ENCODE data around the gene MZT1. TPM values are rescaled to one million over a fixed set of nuclear protein-coding genes. Genes with fewer than 3 reads are reported as not detected.

MZT1 gene
- total RNA-seq, 1 donor from 2014 or later: 80.3 TPM

- H3K4me1 ChIP-seq: no peaks in the 10 kb centered on the region
- H3K27ac ChIP-seq: no peak overlapping the region
- H3K36me3 ChIP-seq: peaks cover 44% of the 10 kb centered on the region
- no peak overlapping the region for H3K4me3 ChIP-seq
- no peak overlapping the region for H3K4me2 ChIP-seq
- H3F3A ChIP-seq (ENCODE audit: low read depth): no peaks in the 10 kb centered on the region
- peaks cover 13% of the 10 kb centered on the region for H4K20me1 ChIP-seq (ENCODE audit: low read depth)
- H3K9ac ChIP-seq: no peak overlapping the region
- Mint-ChIP-seq H3K27ac (no peak overlapping the region), H3K4me1 (no peaks in the 10 kb centered on the region), H3K27me3 (ENCODE audit: insufficient read depth, low read depth) (peaks cover 2% of the 10 kb centered on the region), H3K36me3 (peaks cover 22% of the 10 kb centered on the region), H3K9me3 (no peaks in the 10 kb centered on the region), H3K4me3 (no peak overlapping the region)
- no peaks in the 10 kb centered on the region for H3K27me3 ChIP-seq
- H3K9me3 ChIP-seq (ENCODE audit: low read depth): no peaks in the 10 kb centered on the region
- TF ChIP-seq CTCF (IDR thresholded peaks at IDR 0.05): no peak
- TF ChIP-seq EZH2 (IDR thresholded peaks at IDR 0.05): no peak
- no peak for TF ChIP-seq EZH2phosphoT487 (IDR thresholded peaks at IDR 0.05)
- no peak overlapping the region for H2AFZ ChIP-seq (replicated peaks)
- peaks cover 25% of the 10 kb centered on the region for H3K79me2 ChIP-seq (ENCODE audit: low read depth)
- DNase-seq (ENCODE audit: low spot score): no peak
Measured at GRCh38 chr13:72745260-72745659, 17.8 kb upstream of the MZT1 start.

GRCh38 chr13:72740015-72740414, 12.6 kb upstream of the MZT1 start:
- no peaks in the 10 kb centered on the region for H3K27me3 ChIP-seq
- TF ChIP-seq EZH2 (IDR thresholded peaks at IDR 0.05): no peak
- no peak for TF ChIP-seq EZH2phosphoT487 (IDR thresholded peaks at IDR 0.05)
- peaks cover 28% of the 10 kb centered on the region for H3K79me2 ChIP-seq (ENCODE audit: low read depth)
- peaks cover 42% of the 10 kb centered on the region for H3K36me3 ChIP-seq
- Mint-ChIP-seq H3K9me3 (no peaks in the 10 kb centered on the region), H3K4me3 (no peak overlapping the region), H3K27me3 (ENCODE audit: insufficient read depth, low read depth) (peaks cover 2% of the 10 kb centered on the region), H3K27ac (no peak overlapping the region), H3K4me1 (peaks cover 2% of the 10 kb centered on the region), H3K36me3 (peaks cover 19% of the 10 kb centered on the region)
- DNase-seq (ENCODE audit: low spot score): no peak
- peaks cover 12% of the 10 kb centered on the region for H4K20me1 ChIP-seq (ENCODE audit: low read depth)
- no peak overlapping the region for H2AFZ ChIP-seq (replicated peaks)
- no peaks in the 10 kb centered on the region for H3F3A ChIP-seq (ENCODE audit: low read depth)
- H3K4me2 ChIP-seq: no peak overlapping the region
- H3K4me1 ChIP-seq: no peaks in the 10 kb centered on the region
- H3K4me3 ChIP-seq: no peak overlapping the region
- no peak overlapping the region for H3K27ac ChIP-seq
- no peak overlapping the region for H3K9ac ChIP-seq
- H3K9me3 ChIP-seq (ENCODE audit: low read depth): no peaks in the 10 kb centered on the region

GRCh38 chr13:72737033-72737432, 9.6 kb upstream of the MZT1 start:
- no peaks in the 10 kb centered on the region for H3K27me3 ChIP-seq
- H4K20me1 ChIP-seq (ENCODE audit: low read depth): peaks cover 10% of the 10 kb centered on the region
- Mint-ChIP-seq H3K4me1 (peaks cover 2% of the 10 kb centered on the region), H3K9me3 (no peaks in the 10 kb centered on the region), H3K27ac (no peak overlapping the region), H3K36me3 (peaks cover 21% of the 10 kb centered on the region), H3K4me3 (no peak overlapping the region), H3K27me3 (ENCODE audit: insufficient read depth, low read depth) (no peaks in the 10 kb centered on the region)
- no peak overlapping the region for H3K4me3 ChIP-seq
- no peak overlapping the region for H2AFZ ChIP-seq (replicated peaks)
- DNase-seq (ENCODE audit: low spot score): no peak
- H3K4me2 ChIP-seq: no peak overlapping the region
- peaks cover 36% of the 10 kb centered on the region for H3K36me3 ChIP-seq
- H3K79me2 ChIP-seq (ENCODE audit: low read depth): peaks cover 36% of the 10 kb centered on the region
- no peaks in the 10 kb centered on the region for H3K4me1 ChIP-seq
- no peaks in the 10 kb centered on the region for H3K9me3 ChIP-seq (ENCODE audit: low read depth)
- H3K27ac ChIP-seq: no peak overlapping the region
- TF ChIP-seq EZH2 (IDR thresholded peaks at IDR 0.05): no peak
- TF ChIP-seq EZH2phosphoT487 (IDR thresholded peaks at IDR 0.05): no peak
- no peak for TF ChIP-seq CTCF (IDR thresholded peaks at IDR 0.05)
- H3K9ac ChIP-seq: no peak overlapping the region
- H3F3A ChIP-seq (ENCODE audit: low read depth): no peaks in the 10 kb centered on the region

- Histone ChIP-seq H3K4me3 (peak overlapping the region; percentile 67), H3K27ac (no peak overlapping the region), H3K79me2 (ENCODE audit: low read depth) (peaks cover 91% of the 10 kb centered on the region), H4K20me1 (ENCODE audit: low read depth) (peaks cover 8% of the 10 kb centered on the region), H3K9ac (peak overlapping the region; percentile 38), H3F3A (ENCODE audit: low read depth) (no peaks in the 10 kb centered on the region), H3K36me3 (peaks cover 10% of the 10 kb centered on the region), H3K4me2 (peak overlapping the region; percentile 88), H3K27me3 (no peaks in the 10 kb centered on the region), H2AFZ (replicated peaks) (peak overlapping the region; percentile 79), H3K4me1 (peaks cover 21% of the 10 kb centered on the region), H3K9me3 (ENCODE audit: low read depth) (no peaks in the 10 kb centered on the region)
- Mint-ChIP-seq H3K4me3 (peak overlapping the region; percentile 99), H3K27ac (peak overlapping the region; percentile 90), H3K27me3 (ENCODE audit: insufficient read depth, low read depth) (peaks cover 3% of the 10 kb centered on the region), H3K4me1 (peaks cover 22% of the 10 kb centered on the region), H3K36me3 (peaks cover 33% of the 10 kb centered on the region), H3K9me3 (peaks cover 14% of the 10 kb centered on the region)
- no peak for DNase-seq (ENCODE audit: low spot score)
- no peak for TF ChIP-seq EZH2phosphoT487 (IDR thresholded peaks at IDR 0.05)
- no peak for TF ChIP-seq CTCF (IDR thresholded peaks at IDR 0.05)
- no peak for TF ChIP-seq EZH2 (IDR thresholded peaks at IDR 0.05)
Measured at GRCh38 chr13:72728290-72728605, 819 bp upstream of the MZT1 start.

Data from neural progenitor cell (in vitro differentiated cells).